Astrocyte of the spinal cord (primary cell): ENCODE measurements around the gene PCDHGA9.
A peak's percentile ranks its signal among the peaks of the same experiment; 100 is the strongest.

Experiments
- DNase-seq: peaks from one replicate; pipeline ENCODE4 v3.0.0; 2011; ENCODE audit warnings: low read depth, low spot score
- H3K4me3 ChIP-seq: 2 replicates; pipeline ENCODE4 v1.5.1; 2011; ENCODE audit warnings: low read depth, mild to moderate bottlenecking, low read length, moderate library complexity
- CTCF ChIP-seq: IDR thresholded peaks from 2 replicates; pipeline ENCODE4 v1.5.1; 2012; ENCODE audit warnings: low read depth, mild to moderate bottlenecking, low read length, inconsistent platforms
- in situ Hi-C: cut with HindIII; loops from 2 replicates; pipeline ENCODE4 v1.10.0; 2017; ENCODE audit warnings: low sequenced_read_pairs

PCDHGA9 gene

GRCh38 chr5:141402553-141403243 is at the start of gene PCDHGA9:
Gene PCDHGA9 (plus strand): TSS chr5:141402778. CDS start chr5:141402953, 175 bp downstream.
- H3K4me3 ChIP-seq, result peak within 1 kb of the TSS; percentile 29
- peak; percentile 42 for DNase-seq
- in situ Hi-C loops, result no loop called here
- peak; percentile 39 for TF ChIP-seq CTCF

- peak; percentile 43 for TF ChIP-seq CTCF
- in situ Hi-C loops, result no loop called here
- peak within 1 kb of the TSS; percentile 35 for H3K4me3 ChIP-seq
- DNase-seq, result no peak
These were observed 47.6 kb upstream of the PCDHGA9 start, which contains the start of gene PCDHGA4 for GRCh38 chr5:141354900-141355469. Gene PCDHGA4 (plus strand): TSS chr5:141355021. CDS start chr5:141355108, 87 bp downstream.

- TF ChIP-seq CTCF, result no peak
- DNase-seq, result no peak
- peak overlapping the region; percentile 35 for H3K4me3 ChIP-seq
- in situ Hi-C loops, result no loop called here
These were observed 46.9 kb upstream of the PCDHGA9 start for GRCh38 chr5:141355641-141356040.

- in situ Hi-C loops, result no loop called here
- no peak overlapping the region for H3K4me3 ChIP-seq
- no peak for DNase-seq
- no peak for TF ChIP-seq CTCF
These were observed 46.4 kb upstream of the PCDHGA9 start for GRCh38 chr5:141356133-141356532.

GRCh38 chr5:141356950-141357349 is 45.6 kb upstream of the PCDHGA9 start:
- DNase-seq, result no peak
- in situ Hi-C loops, result no loop called here
- no peak overlapping the region for H3K4me3 ChIP-seq

More at GRCh38 chr5:141356950-141357349, 45.6 kb upstream of the PCDHGA9 start:
- TF ChIP-seq CTCF, result no peak
